Loucy (cell line): ENCODE measurements around the gene PMAIP1.

Source experiments
- H2AFZ ChIP-seq: fragments of 200-600 bp; sonication (generic); 2 replicates; pipeline ENCODE4 v1.6.0; 2016; ENCODE audit warnings: antibody characterized with exemption, mild to moderate bottlenecking, low read length, moderate library complexity
- H3F3A ChIP-seq: fragments of 200-600 bp; 2 replicates; pipeline ENCODE4 v1.6.0; 2016; ENCODE audit warnings: antibody characterized with exemption, low read depth, mild to moderate bottlenecking
- H3K27me3 ChIP-seq: fragments of 200-600 bp; sonication (generic); 2 replicates; pipeline ENCODE4 v1.6.1; 2014; ENCODE audit warnings: low read length, mild to moderate bottlenecking; ENCODE audit not compliant: insufficient read depth, poor library complexity, severe bottlenecking
- H3K36me3 ChIP-seq: fragments of 200-600 bp; sonication (generic); 2 replicates; pipeline ENCODE4 v1.6.1; 2016; ENCODE audit warnings: low read length; ENCODE audit not compliant: insufficient read depth
- H3K4me1 ChIP-seq: fragments of 200-600 bp; sonication (generic); 2 replicates; pipeline ENCODE4 v1.5.1; 2014; ENCODE audit warnings: low read length, mild to moderate bottlenecking; ENCODE audit not compliant: insufficient read depth, poor library complexity, severe bottlenecking
- H3K4me2 ChIP-seq: fragments of 200-600 bp; sonication (generic); 2 replicates; pipeline ENCODE4 v1.6.0; 2014; ENCODE audit warnings: antibody characterized with exemption, low read length, low read depth, mild to moderate bottlenecking; ENCODE audit not compliant: poor library complexity, severe bottlenecking
- H3K4me3 ChIP-seq: fragments of 200-600 bp; sonication (generic); 2 replicates; pipeline ENCODE4 v1.5.1; 2014; ENCODE audit warnings: low read length, mild to moderate bottlenecking, mixed read lengths; ENCODE audit not compliant: poor library complexity, severe bottlenecking
- H3K79me2 ChIP-seq: fragments of 200-600 bp; sonication (generic); 2 replicates; pipeline ENCODE4 v1.6.1; 2014; ENCODE audit warnings: low read length; ENCODE audit not compliant: insufficient read depth
- H3K9ac ChIP-seq: fragments of 200-600 bp; sonication (generic); 2 replicates; pipeline ENCODE4 v1.6.0; 2014; ENCODE audit warnings: mild to moderate bottlenecking, low read depth, low read length, moderate library complexity; ENCODE audit not compliant: poor library complexity, severe bottlenecking
- H3K9me2 ChIP-seq: fragments of 200-600 bp; sonication (generic); replicated peaks from 2 replicates; pipeline ENCODE4 v1.6.1; 2016; ENCODE audit warnings: low read depth, low read length, mixed read lengths
- H3K9me3 ChIP-seq: fragments of 200-600 bp; sonication (generic); 2 replicates; pipeline ENCODE4 v1.6.1; 2014; ENCODE audit warnings: mild to moderate bottlenecking, antibody characterized with exemption, low read length, low read depth; ENCODE audit not compliant: insufficient read depth
- H4K20me1 ChIP-seq: fragments of 200-600 bp; sonication (generic); 2 replicates; pipeline ENCODE4 v1.6.0; 2014; ENCODE audit warnings: antibody characterized with exemption, low read length, mild to moderate bottlenecking; ENCODE audit not compliant: insufficient read depth, poor library complexity, severe bottlenecking
- CTCF ChIP-seq: fragments of 200-600 bp; sonication (generic); conservative IDR thresholded peaks from 2 replicates; pipeline ENCODE4 v1.5.1; 2014; ENCODE audit warnings: mild to moderate bottlenecking, antibody characterized with exemption, low read length
- EZH2phosphoT487 ChIP-seq: fragments of 200-600 bp; IDR thresholded peaks from 2 replicates; pipeline ENCODE4 v1.6.1; 2018; ENCODE audit warnings: antibody characterized with exemption, mild to moderate bottlenecking, moderate library complexity, borderline replicate concordance

Gene PMAIP1

GRCh38 chr18:59870623-59871130 lies 29.1 kb upstream of the PMAIP1 start:
- Histone ChIP-seq H3K9me3 (no peaks in the 10 kb centered on the region), H3K4me1 (no peaks in the 10 kb centered on the region), H3K27me3 (no peaks in the 10 kb centered on the region), H3K4me2 (no peak overlapping the region), H3K9ac (no peak overlapping the region), H3K4me3 (no peak overlapping the region), H3K36me3 (no peaks in the 10 kb centered on the region), H4K20me1 (no peaks in the 10 kb centered on the region), H3K9me2 (no peaks in the 10 kb centered on the region), H3K79me2 (no peaks in the 10 kb centered on the region), H3F3A (no peaks in the 10 kb centered on the region), H2AFZ (no peak overlapping the region)
- TF ChIP-seq CTCF, result no peak
- TF ChIP-seq EZH2phosphoT487, result no peak

GRCh38 chr18:59871711-59872362 lies 28.0 kb upstream of the PMAIP1 start:
- Histone ChIP-seq H3K79me2 (no peaks in the 10 kb centered on the region), H3K4me2 (no peak overlapping the region), H4K20me1 (no peaks in the 10 kb centered on the region), H3K9me2 (no peaks in the 10 kb centered on the region), H3K27me3 (no peaks in the 10 kb centered on the region), H3K9ac (no peak overlapping the region), H3K9me3 (no peaks in the 10 kb centered on the region), H3K4me1 (no peaks in the 10 kb centered on the region), H3K4me3 (no peak overlapping the region), H3K36me3 (no peaks in the 10 kb centered on the region), H3F3A (no peaks in the 10 kb centered on the region), H2AFZ (no peak overlapping the region)
- TF ChIP-seq CTCF (no peak), EZH2phosphoT487 (no peak)

GRCh38 chr18:59873641-59874040 lies 26.2 kb upstream of the PMAIP1 start:
- H3F3A ChIP-seq, result no peaks in the 10 kb centered on the region
- H3K9me3 ChIP-seq, result no peaks in the 10 kb centered on the region
- H3K4me2 ChIP-seq, result no peak overlapping the region
- H3K4me1 ChIP-seq, result no peaks in the 10 kb centered on the region
- no peak overlapping the region for H3K9ac ChIP-seq
- no peaks in the 10 kb centered on the region for H3K27me3 ChIP-seq
- no peak overlapping the region for H2AFZ ChIP-seq
- no peaks in the 10 kb centered on the region for H3K36me3 ChIP-seq
- H3K4me3 ChIP-seq, result no peak overlapping the region
- H3K9me2 ChIP-seq, result no peaks in the 10 kb centered on the region
- H3K79me2 ChIP-seq, result no peaks in the 10 kb centered on the region
- no peaks in the 10 kb centered on the region for H4K20me1 ChIP-seq
- TF ChIP-seq EZH2phosphoT487, result no peak
- TF ChIP-seq CTCF, result no peak
